DOHH2 (cell line): ENCODE results near the gene CCBE1.

Experiments used
- EZH2phosphoT487 ChIP-seq: fragments of 200-600 bp; sonication (generic); IDR thresholded peaks from 2 replicates; pipeline ENCODE4 v1.6.1; 2017; ENCODE audit warnings: borderline replicate concordance, mild to moderate bottlenecking, antibody characterized with exemption, low read length, moderate library complexity, mixed read lengths
- TF ChIP-seq, protein P1 (sequence below): fragments of 200-600 bp; sonication (generic); IDR thresholded peaks from one replicate; pipeline ENCODE4 v1.5.1; 2014; ENCODE audit warnings: antibody characterized with exemption, mild to moderate bottlenecking, low read depth, low read length; ENCODE audit not compliant: poor library complexity, severe bottlenecking

DNA sequence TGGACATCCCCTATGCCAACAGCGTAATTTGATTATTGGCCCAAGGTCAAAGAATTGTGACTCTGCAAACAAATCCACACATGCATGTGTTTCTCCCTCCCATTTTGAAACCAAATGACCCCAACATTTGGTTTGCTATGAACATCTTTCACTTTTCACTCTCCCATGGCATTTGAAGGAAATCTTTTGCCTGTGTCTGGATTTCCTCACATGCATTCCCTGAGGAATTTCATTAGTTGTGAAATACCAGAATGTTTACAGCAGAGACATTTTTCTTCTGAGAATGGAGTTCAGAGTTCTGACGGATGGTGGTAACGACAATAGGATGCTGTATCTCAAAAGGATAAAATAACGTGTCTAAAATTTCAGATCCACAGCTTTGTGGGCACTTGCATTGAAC, 277.8 kb downstream of the CCBE1 start:
- TF ChIP-seq, protein P1, sequence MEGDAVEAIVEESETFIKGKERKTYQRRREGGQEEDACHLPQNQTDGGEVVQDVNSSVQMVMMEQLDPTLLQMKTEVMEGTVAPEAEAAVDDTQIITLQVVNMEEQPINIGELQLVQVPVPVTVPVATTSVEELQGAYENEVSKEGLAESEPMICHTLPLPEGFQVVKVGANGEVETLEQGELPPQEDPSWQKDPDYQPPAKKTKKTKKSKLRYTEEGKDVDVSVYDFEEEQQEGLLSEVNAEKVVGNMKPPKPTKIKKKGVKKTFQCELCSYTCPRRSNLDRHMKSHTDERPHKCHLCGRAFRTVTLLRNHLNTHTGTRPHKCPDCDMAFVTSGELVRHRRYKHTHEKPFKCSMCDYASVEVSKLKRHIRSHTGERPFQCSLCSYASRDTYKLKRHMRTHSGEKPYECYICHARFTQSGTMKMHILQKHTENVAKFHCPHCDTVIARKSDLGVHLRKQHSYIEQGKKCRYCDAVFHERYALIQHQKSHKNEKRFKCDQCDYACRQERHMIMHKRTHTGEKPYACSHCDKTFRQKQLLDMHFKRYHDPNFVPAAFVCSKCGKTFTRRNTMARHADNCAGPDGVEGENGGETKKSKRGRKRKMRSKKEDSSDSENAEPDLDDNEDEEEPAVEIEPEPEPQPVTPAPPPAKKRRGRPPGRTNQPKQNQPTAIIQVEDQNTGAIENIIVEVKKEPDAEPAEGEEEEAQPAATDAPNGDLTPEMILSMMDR: no peak
- TF ChIP-seq EZH2phosphoT487: no peak
